HS-27A (cell line): ENCODE data around the gene CRTC1.
"Not testable (repeated sequence)": the region's sequence is repeated elsewhere in the genome, so short reads cannot be mapped to it uniquely, and the experiment has no call there.

ENCODE experiments used
- DNase-seq: peaks from one replicate; pipeline ENCODE4 v3.0.0-alpha.2; 2012; ENCODE audit warnings: low read depth, missing footprints

Gene CRTC1

GRCh38 chr19:18701250-18701608 is 17.7 kb downstream of the CRTC1 start:
- no peak for DNase-seq

- DNase-seq, result no peak
These were observed 20.6 kb downstream of the CRTC1 start for GRCh38 chr19:18704054-18704453.

- no peak for DNase-seq
These were observed 21.5 kb downstream of the CRTC1 start for GRCh38 chr19:18704971-18705370.

- no peak for DNase-seq
These were observed 25.2 kb downstream of the CRTC1 start for GRCh38 chr19:18708452-18709231.

GRCh38 chr19:18709546-18709945 is 26.1 kb downstream of the CRTC1 start:
- no peak for DNase-seq

- no peak for DNase-seq
These were observed 26.7 kb downstream of the CRTC1 start for GRCh38 chr19:18710186-18710585.

GRCh38 chr19:18710996-18711751 is 27.7 kb downstream of the CRTC1 start:
- DNase-seq, result no peak

- no peak for DNase-seq
These were observed 28.4 kb downstream of the CRTC1 start for GRCh38 chr19:18711893-18712292.

- no peak for DNase-seq
These were observed 29.5 kb downstream of the CRTC1 start for GRCh38 chr19:18712981-18713380.

GRCh38 chr19:18713550-18714117 is 30.2 kb downstream of the CRTC1 start:
- DNase-seq, result no peak

- DNase-seq, result no peak
These were observed 31.9 kb downstream of the CRTC1 start for GRCh38 chr19:18715416-18715815.

GRCh38 chr19:18716857-18717256 is 33.4 kb downstream of the CRTC1 start:
- DNase-seq, result no peak

- DNase-seq, result no peak
These were observed 34.1 kb downstream of the CRTC1 start for GRCh38 chr19:18717601-18718000.

GRCh38 chr19:18718015-18718526 is 34.6 kb downstream of the CRTC1 start:
- DNase-seq, result no peak

- no peak for DNase-seq
These were observed 35.5 kb downstream of the CRTC1 start for GRCh38 chr19:18718846-18719458.

- DNase-seq, result no peak
These were observed 36.1 kb downstream of the CRTC1 start for GRCh38 chr19:18719541-18719940.

- no peak for DNase-seq
These were observed 40.4 kb downstream of the CRTC1 start for GRCh38 chr19:18723871-18724377.

- no peak for DNase-seq
These were observed 42.6 kb downstream of the CRTC1 start for GRCh38 chr19:18725841-18726770.

- DNase-seq, result no peak
These were observed 43.4 kb downstream of the CRTC1 start for GRCh38 chr19:18726846-18727245.

GRCh38 chr19:18727602-18728001 is 44.1 kb downstream of the CRTC1 start:
- DNase-seq, result not testable (repeated sequence)

- DNase-seq, result no peak
These were observed 46.6 kb downstream of the CRTC1 start for GRCh38 chr19:18729933-18730530.
